Stimulated activated CD8-positive, alpha-beta memory T cell treated with anti-CD3 and anti-CD28 coated beads, Interleukin-7, amount 100 ng/mL, for 48 hours (primary cell): Measurements from ENCODE around the gene LZTR1.
"Not testable (repeated sequence)": the region's sequence is repeated elsewhere in the genome, so short reads cannot be mapped to it uniquely, and the experiment has no call there.

Experiments used
- DNase-seq, 2 donors: peaks; one replicate each; pipeline ENCODE4 v3.0.0-alpha.2; 2020; ENCODE audit warnings: low read depth in 1 of 2; ENCODE audit errors: extremely low read depth in 1 of 2

Gene LZTR1

DNA sequence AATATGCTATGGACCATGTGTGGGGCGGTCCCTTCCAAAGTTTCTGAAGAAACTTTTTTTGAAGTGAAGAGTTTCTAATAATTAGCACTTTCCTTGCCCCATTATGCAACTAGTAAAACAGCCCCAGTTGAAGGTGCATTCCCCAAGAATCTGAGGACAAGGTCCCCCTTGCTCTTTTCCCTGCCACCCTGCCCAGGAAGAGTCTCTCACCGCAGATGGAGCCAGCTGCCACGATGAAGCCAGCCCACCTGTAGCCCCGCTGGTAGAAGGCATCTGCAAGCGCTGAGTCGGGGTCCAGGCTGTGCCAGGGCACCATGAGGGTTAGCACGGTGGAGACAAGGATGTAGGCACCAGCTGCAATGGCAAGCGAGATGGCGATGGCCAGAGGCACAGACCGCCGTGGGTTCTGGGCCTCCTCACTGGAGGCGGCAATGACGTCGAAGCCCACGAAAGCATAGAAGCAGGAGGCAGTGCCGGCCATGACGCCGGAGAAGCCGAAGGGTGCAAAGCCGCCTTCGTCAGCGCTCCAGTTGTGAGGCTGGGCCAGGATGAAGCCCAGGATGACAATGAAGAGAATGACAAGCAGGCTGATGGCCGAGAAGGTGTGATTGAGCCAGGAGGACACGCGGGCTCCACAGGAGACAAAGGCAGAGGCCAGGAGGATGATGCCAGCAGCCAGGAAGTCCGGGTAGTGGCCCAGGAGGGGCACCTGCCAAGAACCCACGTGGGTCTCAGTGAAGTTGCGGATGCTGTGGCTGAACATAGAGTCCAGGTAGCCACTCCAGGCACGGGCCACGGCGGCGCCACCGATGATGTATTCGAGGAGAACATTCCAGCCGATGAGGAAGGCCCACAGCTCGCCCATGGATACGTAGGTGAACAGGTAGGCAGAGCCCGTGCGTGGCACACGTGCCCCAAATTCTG is 48.8 kb downstream of the LZTR1 start:
- no peak for DNase-seq

DNA sequence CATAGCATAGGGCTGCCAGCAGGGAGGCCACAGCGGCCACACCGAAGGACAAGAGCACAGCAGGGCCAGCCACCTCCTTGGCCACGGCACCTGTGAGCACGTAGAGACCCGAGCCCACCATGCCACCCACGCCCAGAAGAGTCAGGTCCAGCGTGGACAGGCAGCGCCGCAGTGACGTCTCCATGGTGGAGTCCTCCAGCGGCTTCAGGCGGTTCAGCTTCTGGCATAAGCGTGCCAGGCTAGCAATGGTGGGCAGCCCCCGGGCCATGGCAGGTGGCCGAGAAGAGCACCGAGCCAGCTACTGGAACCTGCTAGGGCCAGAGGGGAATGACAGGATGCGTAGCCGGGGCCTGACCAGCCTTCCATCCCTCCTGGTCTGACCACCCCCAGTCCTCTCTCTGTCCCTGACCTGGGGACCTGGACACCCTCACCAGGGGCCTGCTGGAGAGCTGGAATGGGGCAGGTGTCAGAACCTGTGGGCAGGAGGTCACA is 49.5 kb downstream of the LZTR1 start:
- DNase-seq: no peak

DNA sequence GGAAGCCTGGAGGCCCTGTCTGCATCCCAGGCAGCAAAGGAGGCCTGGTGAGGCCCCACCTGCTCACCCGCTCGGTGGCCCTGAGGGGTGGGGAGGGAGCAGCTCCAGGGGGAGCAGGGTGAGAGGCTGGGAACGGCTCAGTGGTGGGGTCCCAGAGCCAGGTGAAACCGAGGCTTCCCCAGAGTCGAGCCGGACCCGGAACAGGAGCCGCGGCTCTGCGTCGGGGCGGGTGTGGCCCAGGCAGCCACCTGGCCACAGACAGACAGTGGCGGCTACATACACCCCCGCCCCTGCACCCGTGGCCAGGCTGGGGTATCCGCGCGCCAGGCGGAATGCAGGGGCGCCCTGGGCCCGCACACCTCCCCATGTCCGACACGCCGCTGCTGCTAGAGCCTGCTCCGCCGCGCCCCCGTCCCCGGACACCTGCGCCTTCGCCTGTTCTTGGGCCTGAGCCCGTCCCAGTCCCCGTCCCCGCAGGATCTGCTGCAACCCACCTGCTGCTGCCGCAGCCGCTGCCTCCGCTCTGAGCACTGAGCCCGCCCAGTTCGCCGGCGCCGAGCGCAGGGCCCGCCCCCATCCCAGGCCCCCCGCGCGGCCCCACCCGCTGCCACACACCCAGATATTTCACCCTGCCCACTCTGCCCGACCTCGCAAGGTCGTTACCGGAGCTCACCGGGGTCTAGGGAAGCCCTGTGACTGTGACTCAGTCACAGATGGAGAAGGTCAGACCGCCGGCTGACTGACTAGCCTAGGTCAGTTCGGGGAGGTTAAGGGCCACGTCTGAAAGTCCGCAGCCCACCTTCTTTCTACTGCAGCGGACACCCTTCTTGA is 50.2 kb downstream of the LZTR1 start, which contains the start of gene SLC7A4:
Gene SLC7A4, minus strand, starts transcription at position 525 of the 831 bp plus-strand sequence. CDS start 749 bp downstream, outside the sequence.
- no peak for DNase-seq

DNA sequence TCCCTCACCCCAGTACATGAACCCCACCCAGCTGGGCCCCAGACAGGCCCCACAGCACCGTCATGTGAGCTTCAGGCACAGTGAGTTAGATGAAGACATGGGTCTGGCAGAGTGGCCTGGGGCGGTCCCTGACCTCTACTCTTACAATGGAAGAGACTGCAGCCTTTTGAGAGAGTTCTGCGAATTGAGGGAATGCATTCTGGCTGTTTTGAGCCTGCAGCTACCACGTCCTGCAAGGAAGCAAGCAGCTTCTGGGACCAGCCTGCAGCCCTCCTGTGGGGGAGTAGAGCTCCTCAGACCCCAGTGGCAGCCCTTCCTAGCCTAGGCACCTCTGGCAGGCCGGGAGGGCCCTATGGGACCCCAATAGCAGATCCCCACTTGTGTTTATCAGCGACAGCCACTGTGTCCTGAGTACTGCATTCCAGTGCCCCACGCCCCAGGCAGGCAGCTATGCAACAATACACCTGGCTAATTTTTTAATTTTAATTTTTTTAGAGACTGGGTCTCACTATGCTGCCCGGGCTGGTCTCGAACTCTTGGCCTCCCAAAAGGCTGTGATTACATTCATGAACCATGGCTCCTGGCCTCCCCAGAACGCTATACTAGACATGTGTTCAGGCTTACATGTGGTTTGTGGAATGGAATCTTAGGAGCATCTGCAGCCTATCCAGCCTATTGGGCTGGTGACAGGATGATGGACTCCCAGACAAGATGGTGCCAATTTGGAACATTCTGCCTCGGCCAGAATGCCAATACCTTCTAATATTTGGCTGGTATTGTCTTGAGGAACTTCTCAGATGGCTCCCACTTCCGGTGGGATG is 51.0 kb downstream of the LZTR1 start:
- DNase-seq: no peak

- no peak for DNase-seq
Observed at GRCh38 chr22:21033895-21034294, 51.8 kb downstream of the LZTR1 start.

DNA sequence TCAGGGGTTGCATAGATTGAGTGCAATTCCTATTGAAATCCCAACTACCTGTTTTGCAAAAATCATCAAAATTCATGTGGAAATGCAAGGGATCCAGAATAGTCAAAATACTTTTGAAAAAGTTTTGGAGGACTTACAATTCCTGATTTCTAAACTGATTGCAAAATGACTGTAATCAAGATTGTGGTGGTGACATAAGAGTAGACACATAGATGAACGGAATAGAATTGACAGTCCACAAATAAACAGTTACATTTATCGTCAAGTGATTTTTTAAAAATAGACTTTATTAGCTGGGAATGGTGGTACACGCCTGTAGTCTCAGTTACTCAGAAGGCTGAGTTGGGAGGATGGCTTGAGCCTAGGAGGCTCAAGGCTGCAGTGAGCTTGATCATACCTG is 52.9 kb downstream of the LZTR1 start:
- no peak for DNase-seq

DNA sequence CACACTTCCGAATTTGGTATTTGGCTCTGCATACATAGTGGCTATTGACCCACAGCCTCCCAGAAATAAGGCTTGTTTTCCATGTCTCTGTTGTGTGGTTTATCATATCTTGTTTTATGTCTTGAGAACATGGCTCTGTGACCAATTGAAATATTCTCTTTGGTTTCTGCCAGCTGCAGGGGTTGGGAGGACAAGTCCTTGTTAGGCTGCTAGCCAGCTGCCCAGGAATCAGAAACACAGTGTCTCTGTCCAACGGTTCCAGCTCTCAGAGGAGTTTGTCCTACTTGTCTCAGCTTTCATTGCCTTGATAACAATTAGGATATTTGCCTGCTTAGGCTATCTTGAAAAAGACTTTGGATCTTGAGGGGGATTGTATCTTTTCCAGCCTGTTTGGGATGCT is 56.3 kb downstream of the LZTR1 start:
- no peak for DNase-seq

DNA sequence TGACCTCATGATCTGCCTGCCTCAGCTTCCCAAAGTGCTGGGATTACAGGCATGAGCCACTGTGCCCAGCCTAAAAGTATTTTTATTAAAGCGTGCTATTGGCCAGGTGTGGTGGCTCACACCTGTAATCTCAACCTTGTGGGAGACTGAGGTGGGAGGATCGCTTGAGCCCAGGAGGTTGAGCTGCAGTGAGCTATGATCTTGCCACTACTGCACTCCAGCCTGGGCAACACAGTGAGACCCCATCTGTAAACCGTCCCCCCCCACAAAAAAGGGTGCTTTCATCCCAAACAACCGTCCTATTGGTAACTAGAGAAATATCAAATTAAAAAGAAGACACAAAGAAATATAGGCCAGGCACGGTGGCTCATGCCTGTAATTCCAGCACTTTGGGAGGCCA is 57.1 kb downstream of the LZTR1 start:
- not testable (repeated sequence) for DNase-seq

DNA sequence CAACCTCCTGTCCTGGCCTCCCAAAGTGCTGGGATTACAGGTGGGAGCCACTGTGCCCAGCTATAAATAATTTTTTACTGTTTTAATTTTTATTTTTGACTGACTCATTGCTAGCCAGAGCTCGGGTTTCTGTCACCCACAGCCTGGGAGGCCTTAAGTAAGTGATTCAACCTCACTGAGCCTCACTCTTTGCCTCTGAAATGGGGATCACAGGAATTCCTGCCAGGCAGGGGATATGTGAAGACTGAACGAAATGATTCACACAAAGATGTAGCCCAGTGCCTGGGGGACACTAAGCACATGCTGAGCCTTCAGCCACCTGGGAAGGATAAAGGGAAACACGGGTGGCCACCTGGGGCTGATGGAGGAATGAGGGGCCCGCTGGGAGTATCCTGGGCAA is 59.8 kb downstream of the LZTR1 start:
- no peak for DNase-seq

GRCh38 chr22:21042978-21043859 is 61.1 kb downstream of the LZTR1 start:
- DNase-seq: no peak

DNA sequence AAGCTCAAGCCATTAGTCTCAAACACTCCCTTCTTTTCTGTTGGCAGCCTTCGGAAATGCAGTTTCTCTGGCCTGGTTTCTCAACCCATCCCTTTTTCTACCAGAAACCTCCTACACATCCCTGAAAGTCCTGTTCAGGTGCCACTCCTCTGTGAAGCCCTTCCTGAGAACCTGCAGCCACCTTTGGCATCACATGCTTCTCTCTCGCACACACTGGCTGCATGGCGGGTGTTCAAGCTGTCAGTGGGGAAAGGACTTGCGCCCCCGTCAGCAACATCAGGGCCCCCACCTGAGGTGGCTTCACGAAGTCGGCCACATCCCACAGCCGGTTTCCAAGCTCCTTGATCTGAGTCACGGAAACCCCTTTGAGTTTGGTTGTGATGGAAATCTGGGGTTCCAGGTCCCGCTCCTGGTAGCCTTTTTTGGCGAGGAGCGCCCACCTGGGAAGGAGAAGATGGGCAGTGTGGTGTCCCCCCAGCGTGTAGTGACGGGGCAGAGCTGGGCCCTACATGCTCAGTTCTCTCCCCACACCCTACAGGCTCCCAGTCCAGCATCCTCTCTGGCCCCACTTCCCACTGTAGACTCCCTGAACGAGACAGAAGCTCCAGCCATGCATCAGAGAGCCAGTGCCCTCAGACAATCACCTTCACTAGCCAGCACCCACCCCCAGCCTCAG is 61.9 kb downstream of the LZTR1 start:
- no peak for DNase-seq

GRCh38 chr22:21044931-21045584 is 63.0 kb downstream of the LZTR1 start:
- no peak for DNase-seq

GRCh38 chr22:21045585-21046294 is 63.6 kb downstream of the LZTR1 start, which contains the start of gene LRRC74B:
Gene LRRC74B (plus strand): TSS chr22:21045946. CDS start chr22:21045987, 41 bp downstream.
- DNase-seq: peak; percentile 64 to 74

DNA sequence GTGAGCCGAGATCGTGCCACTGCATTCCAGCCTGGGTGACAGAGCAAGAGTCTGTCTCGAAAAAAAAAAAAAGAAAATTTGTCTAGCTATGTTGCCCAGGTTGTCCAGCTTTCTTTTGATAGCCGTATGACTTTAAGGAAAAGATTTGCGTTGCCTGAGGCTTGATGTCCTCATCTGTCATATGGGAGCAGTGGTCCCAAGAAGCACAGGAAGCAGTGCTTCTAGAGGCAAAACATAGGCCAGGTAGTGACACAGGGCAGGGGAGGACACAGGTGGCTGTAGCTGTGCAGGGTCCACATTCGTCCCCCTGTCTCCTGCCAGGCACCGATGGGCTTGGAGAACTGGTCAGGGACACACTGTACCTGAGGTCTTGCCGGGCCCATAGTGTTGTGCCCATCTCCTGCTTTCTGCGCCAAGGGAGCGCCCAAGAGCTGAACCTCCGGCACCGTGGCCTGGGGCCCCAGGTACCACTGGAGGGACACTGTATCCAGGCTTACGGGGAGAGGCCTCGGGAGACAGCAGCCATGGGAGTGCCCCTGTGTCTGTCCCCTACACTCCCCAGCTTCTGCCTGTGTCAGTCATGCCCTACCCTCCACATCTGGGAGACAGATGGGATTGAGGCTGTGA is 65.1 kb downstream of the LZTR1 start:
- DNase-seq: no peak

- no peak for DNase-seq
Observed at GRCh38 chr22:21047730-21048129, 65.6 kb downstream of the LZTR1 start.

DNA sequence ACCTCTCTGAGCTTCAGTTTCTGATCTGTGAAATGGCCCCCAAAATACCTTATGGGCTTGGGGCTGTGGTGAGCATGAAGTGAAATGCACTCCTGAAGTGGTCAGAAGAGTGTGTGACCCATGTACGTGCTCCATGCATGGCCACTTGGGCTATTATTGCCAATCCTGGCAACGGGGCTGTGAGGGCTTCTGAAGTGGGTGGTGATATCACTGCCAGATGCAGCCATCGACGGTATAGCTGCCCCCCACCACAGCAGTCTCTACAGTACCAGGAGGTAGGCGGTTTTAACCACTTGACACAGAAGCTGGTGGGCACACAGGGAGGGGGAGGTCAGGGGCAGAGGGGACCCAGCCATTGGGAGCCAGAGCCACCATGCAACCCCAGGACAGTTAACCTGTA is 66.4 kb downstream of the LZTR1 start:
- not testable (repeated sequence) for DNase-seq
